H1 (cell line): Measurements from ENCODE around the gene CD48. TPM values are rescaled to one million over a fixed set of nuclear protein-coding genes. Genes with fewer than 3 reads are reported as not detected.
A peak's percentile ranks its signal among the peaks of the same experiment; 100 is the strongest.

Experiments
- CTCF ChIA-PET: fragments of 300-600 bp; sonication (Branson Sonifier 250); formaldehyde crosslinking; loops from one replicate; lab custom pipeline; 2021; ENCODE audit not compliant: partially characterized antibody; lab: Charles Lee
- POLR2A ChIA-PET: fragments of 300-600 bp; sonication (Branson Sonifier 250); formaldehyde crosslinking; loops from one replicate; lab custom pipeline; 2021; ENCODE audit warnings: inconsistent platforms; ENCODE audit not compliant: partially characterized antibody; lab: Charles Lee
- DNase-seq, 2 experiments: peaks; one replicate each; pipeline versions ENCODE4 v3.0.0 to v3.0.0-alpha.2; 2010 to 2022; ENCODE audit warnings: low spot score in 2 of 2, low read depth in 1 of 2, mixed read lengths in 1 of 2
- FAIRE-seq: peaks from 2 replicates; lab custom pipeline; 2011; peaks lifted over from hg19 to GRCh38; lab: Jason Lieb, UNC
- H2AFZ ChIP-seq: 2 replicates; pipeline ENCODE4 v1.8.1; 2012; ENCODE audit warnings: low read length, inconsistent platforms
- H2AK5ac ChIP-seq: 2 replicates; pipeline ENCODE4 v1.6.1; 2013; ENCODE audit warnings: low read depth, low read length
- H2BK120ac ChIP-seq: replicated peaks from 2 replicates; pipeline ENCODE3; 2013; ENCODE audit warnings: low read depth, low read length, inconsistent platforms
- H2BK12ac ChIP-seq: 2 replicates; pipeline ENCODE4 v1.6.1; 2013; ENCODE audit warnings: low read depth, low read length
- H2BK15ac ChIP-seq: 2 replicates; pipeline ENCODE4 v1.6.1; 2013; ENCODE audit warnings: low read length
- H2BK20ac ChIP-seq: 2 replicates; pipeline ENCODE4 v1.6.1; 2013; ENCODE audit warnings: low read length
- H2BK5ac ChIP-seq: 2 replicates; pipeline ENCODE4 v1.6.1; 2013; ENCODE audit warnings: low read depth, low read length
- H3K14ac ChIP-seq: 2 replicates; pipeline ENCODE4 v1.6.1; 2013; ENCODE audit warnings: inconsistent platforms; ENCODE audit not compliant: insufficient read length
- H3K18ac ChIP-seq: 2 replicates; pipeline ENCODE4 v1.6.1; 2013; ENCODE audit warnings: low read length; ENCODE audit errors: extremely low read depth
- H3K23ac ChIP-seq: 2 replicates; pipeline ENCODE4 v1.6.1; 2013; ENCODE audit warnings: inconsistent platforms; ENCODE audit not compliant: insufficient read length
- H3K23me2 ChIP-seq: 2 replicates; pipeline ENCODE4 v1.6.1; 2013; ENCODE audit warnings: low read depth, low read length
- H3K27ac ChIP-seq: 2 replicates; pipeline ENCODE4 v1.6.1; 2011; ENCODE audit warnings: low read depth, low read length, inconsistent platforms
- H3K27me3 ChIP-seq, 4 experiments: replicated peaks in 1 of 4; 1 replicate in 1 of 4; 2 replicates in 3 of 4; pipeline versions ENCODE4 v1.6.1 to v1.8.1; 2011 to 2013; ENCODE audit warnings: low read length in 3 of 4, mild to moderate bottlenecking in 3 of 4, inconsistent platforms in 2 of 4, mixed read lengths in 2 of 4, moderate library complexity in 1 of 4; ENCODE audit not compliant: control insufficient read depth in 3 of 4, insufficient read depth in 3 of 4; ENCODE audit errors: extremely low read depth in 1 of 4
- H3K36me3 ChIP-seq, 4 experiments: 2 replicates each; pipeline versions ENCODE4 v1.6.1 to v1.8.1; 2011 to 2013; ENCODE audit warnings: mild to moderate bottlenecking in 4 of 4, low read length in 3 of 4, moderate library complexity in 2 of 4, control low read depth in 1 of 4, inconsistent platforms in 1 of 4; ENCODE audit not compliant: insufficient read depth in 4 of 4, control insufficient read depth in 2 of 4
- H3K4ac ChIP-seq: replicated peaks from 2 replicates; pipeline ENCODE3; 2013; ENCODE audit warnings: low read length, low read depth, mixed read lengths, inconsistent platforms; ENCODE audit not compliant: insufficient read length
- H3K4me1 ChIP-seq, 4 experiments: replicated peaks in 1 of 4; 1 replicate in 1 of 4; 2 replicates in 3 of 4; pipeline versions ENCODE4 v1.6.1 to v1.8.1; 2011 to 2013; ENCODE audit warnings: low read length in 3 of 4, inconsistent platforms in 2 of 4, mixed read lengths in 1 of 4; ENCODE audit not compliant: insufficient read depth in 4 of 4, control insufficient read depth in 3 of 4
- H3K4me2 ChIP-seq, 2 experiments: 2 replicates each; pipeline versions ENCODE4 v1.6.1 to v1.8.1; 2011 to 2013; ENCODE audit warnings: low read depth in 2 of 2, low read length in 2 of 2, control low read depth in 1 of 2, inconsistent platforms in 1 of 2, mild to moderate bottlenecking in 1 of 2; ENCODE audit not compliant: insufficient read depth in 1 of 2
- H3K4me3 ChIP-seq, 4 experiments: fragments of 200-600, 300-600 bp in 1 of 4; sonication (generic), shearing (Covaris generic), sonication (Bioruptor Twin) in 1 of 4; 2 replicates each; pipeline versions ENCODE4 v1.5.1 to v1.8.1; 2011 to 2016; ENCODE audit warnings: low read length in 4 of 4, low read depth in 3 of 4, control low read depth in 2 of 4, inconsistent platforms in 2 of 4, mild to moderate bottlenecking in 2 of 4, mixed read lengths in 1 of 4, moderate library complexity in 1 of 4; ENCODE audit not compliant: insufficient read depth in 2 of 4; ENCODE audit errors: extremely low read depth in 1 of 4
- H3K56ac ChIP-seq: replicated peaks from 2 replicates; pipeline ENCODE3; 2013; ENCODE audit warnings: low read depth, mild to moderate bottlenecking, mixed read lengths, low read length, inconsistent platforms; ENCODE audit not compliant: insufficient read length
- H3K79me1 ChIP-seq: 2 replicates; pipeline ENCODE4 v1.6.1; 2013; ENCODE audit warnings: low read depth, low read length, control low read depth
- H3K79me2 ChIP-seq, 2 experiments: 2 replicates each; pipeline versions ENCODE4 v1.6.1 to v1.8.1; 2012 to 2013; ENCODE audit warnings: low read length in 2 of 2, mild to moderate bottlenecking in 2 of 2, inconsistent platforms in 1 of 2; ENCODE audit not compliant: insufficient read depth in 2 of 2, control insufficient read depth in 1 of 2
- H3K9ac ChIP-seq, 4 experiments: replicated peaks in 1 of 4; 1 replicate in 1 of 4; 2 replicates in 3 of 4; pipeline versions ENCODE4 v1.6.1 to v1.8.1; 2011 to 2013; ENCODE audit warnings: low read depth in 3 of 4, low read length in 3 of 4, control low read depth in 2 of 4, mild to moderate bottlenecking in 2 of 4, moderate library complexity in 2 of 4, inconsistent platforms in 1 of 4; ENCODE audit errors: extremely low read depth in 1 of 4
- H3K9me3 ChIP-seq, 2 experiments: 2 replicates each; pipeline versions ENCODE4 v1.6.1 to v1.8.1; 2012 to 2013; ENCODE audit warnings: mild to moderate bottlenecking in 2 of 2, moderate library complexity in 2 of 2, control low read depth in 1 of 2, inconsistent platforms in 1 of 2, low read depth in 1 of 2, low read length in 1 of 2, mixed read lengths in 1 of 2; ENCODE audit not compliant: insufficient read depth in 2 of 2
- H4K20me1 ChIP-seq, 2 experiments: replicated peaks in 1 of 2; 2 replicates each; pipeline versions ENCODE3 to v1.8.1; 2011 to 2013; ENCODE audit warnings: inconsistent platforms in 2 of 2, low read length in 2 of 2, mild to moderate bottlenecking in 1 of 2; ENCODE audit not compliant: insufficient read depth in 2 of 2, control insufficient read depth in 1 of 2
- H4K5ac ChIP-seq: 2 replicates; pipeline ENCODE4 v1.6.1; 2013; ENCODE audit warnings: low read length, low read depth, mixed read lengths, inconsistent platforms; ENCODE audit not compliant: insufficient read length
- H4K8ac ChIP-seq: 2 replicates; pipeline ENCODE4 v1.8.0; 2013; ENCODE audit warnings: mild to moderate bottlenecking, moderate library complexity, low read length, inconsistent platforms; ENCODE audit not compliant: insufficient read depth; ENCODE audit errors: extremely low read depth
- H4K91ac ChIP-seq: replicated peaks from 2 replicates; pipeline ENCODE3; 2013; ENCODE audit warnings: low read length, mixed read lengths, inconsistent platforms; ENCODE audit not compliant: insufficient read length
- BACH1 ChIP-seq: IDR thresholded peaks from 2 replicates; pipeline ENCODE4 v1.6.1; 2012; ENCODE audit warnings: low read length, improper control_type of control experiment
- EGR1 ChIP-seq: IDR thresholded peaks from 2 replicates; pipeline ENCODE4 v1.6.1; 2011; ENCODE audit warnings: low read depth, low read length, borderline replicate concordance
- FOSL1 ChIP-seq: IDR thresholded peaks from 2 replicates; pipeline ENCODE4 v1.6.1; 2011; ENCODE audit warnings: mild to moderate bottlenecking, low read depth, low read length, moderate library complexity; ENCODE audit not compliant: insufficient read depth
- JUN ChIP-seq: IDR thresholded peaks from 2 replicates; pipeline ENCODE4 v1.6.1; 2011; ENCODE audit warnings: low read depth, mild to moderate bottlenecking, improper control_type of control experiment, low read length
- JUND ChIP-seq: IDR thresholded peaks from 2 replicates; pipeline ENCODE4 v1.6.1; 2011; ENCODE audit warnings: mild to moderate bottlenecking, improper control_type of control experiment, low read length
- POLR2AphosphoS5 ChIP-seq: IDR thresholded peaks from 2 replicates; pipeline ENCODE4 v1.6.1; 2011; ENCODE audit warnings: low read depth, low read length
- RFX5 ChIP-seq: IDR thresholded peaks from 2 replicates; pipeline ENCODE4 v1.6.1; 2011; ENCODE audit warnings: low read depth, low read length, improper control_type of control experiment, borderline replicate concordance
- RNF2 ChIP-seq: fragments of 200-900, 300-1000 bp; sonication (generic); IDR thresholded peaks from 2 replicates; pipeline ENCODE4 v1.7.1; 2016; ENCODE audit warnings: borderline replicate concordance, low read depth, mild to moderate bottlenecking, antibody characterized with exemption, low read length; ENCODE audit not compliant: poor library complexity, severe bottlenecking; ENCODE audit errors: missing control alignments
- SIRT6 ChIP-seq: IDR thresholded peaks from one replicate; pipeline ENCODE4 v1.7.1; 2012; ENCODE audit warnings: low read length, inconsistent platforms
- TAF7 ChIP-seq: optimal IDR thresholded peaks from 2 replicates; pipeline ENCODE3; 2011; ENCODE audit warnings: low read depth, mild to moderate bottlenecking, inconsistent platforms, low read length, moderate library complexity, borderline replicate concordance
- YY1 ChIP-seq: IDR thresholded peaks from 2 replicates; pipeline ENCODE4 v1.6.1; 2011; ENCODE audit warnings: low read depth, mild to moderate bottlenecking, low read length
- WGBS, 2 experiments: shearing (Covaris generic) in 1 of 2; methylation state at CpG; one replicate each; pipeline versions ENCODE4 v1.1.6 to v1.1.7; 2013 to 2015; ENCODE audit warnings: low lambda C conversion rate in 2 of 2, mixed read lengths in 2 of 2, inconsistent platforms in 1 of 2, low coverage in 1 of 2, missing lambda C conversion rate in 1 of 2; ENCODE audit not compliant: insufficient replicate concordance in 2 of 2, insufficient coverage in 1 of 2, insufficient read length in 1 of 2; ENCODE audit errors: extremely low coverage in 1 of 2, missing lambda C conversion rate in 1 of 2; 5-methylcytosine and 5-hydroxymethylcytosine counted together
- polyA plus RNA-seq, 7 experiments: library from polyadenylated mRNA; depleted of rRNA in 3 of 7; stranded (reverse) in 5 of 7; unstranded in 2 of 7; fragments of >200 nt in 5 of 7; fragments of 200-250 nt in 2 of 7; gene quantifications; 1 replicate in 5 of 7; 2 replicates in 1 of 7; 4 replicates in 1 of 7; pipeline versions ENCODE4 v1.2.1 to v1.2.3, GENCODE V29; 2011 to 2013; ENCODE audit warnings: missing spikeins in 2 of 7, mixed read lengths in 2 of 7
- total RNA-seq: library from RNA; stranded (reverse); fragmentation: NEBNext Ultra II Directional; extraction: Animal tissue kit (Norgen Biotek cat#: 25700); gene quantifications from 2 replicates; pipeline ENCODE4 v1.2.1, GENCODE V29; 2021
- TF ChIP-seq, protein P1 (sequence below): IDR thresholded peaks from 2 replicates; pipeline ENCODE4 v1.6.1; 2012; ENCODE audit warnings: inconsistent platforms

The CD48 gene
- total and polyA plus RNA-seq, 2 of the 8 experiments (the other 6 are each of a cell fraction or from before 2014, with no cell fraction given) = 0.08 TPM; not detected in 1

DNA sequence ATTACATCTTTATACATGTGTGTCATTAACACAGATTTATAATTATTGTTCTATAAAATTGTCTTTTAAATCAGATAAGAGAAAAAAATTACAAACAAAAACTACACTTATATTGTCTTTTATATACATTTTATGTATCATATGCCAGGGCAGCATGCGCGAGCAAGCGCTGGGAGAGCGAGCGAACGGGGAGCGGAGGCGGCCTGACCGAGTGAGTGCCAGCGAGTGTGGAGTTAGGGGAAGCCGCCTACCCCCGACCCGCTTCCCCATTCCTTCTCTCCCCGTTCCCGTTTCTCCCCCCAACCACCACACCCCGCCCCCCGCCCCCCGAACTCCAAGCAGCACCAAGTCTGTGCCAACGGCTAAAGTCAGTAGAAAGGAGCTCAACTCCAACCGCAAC lies 41.8 kb downstream of the CD48 start:
- H2AK5ac ChIP-seq = no peak overlapping the region
- H2BK12ac ChIP-seq = no peak overlapping the region
- DNase-seq (no peak), FAIRE-seq (no peak)
- H2BK5ac ChIP-seq = no peak overlapping the region
- no peak overlapping the region for H3K9ac ChIP-seq
- H2BK120ac ChIP-seq = peak overlapping the region; percentile 55
- H3K18ac ChIP-seq = no peak overlapping the region
- H3K4me2 ChIP-seq = no peak overlapping the region
- no peak overlapping the region for H2AFZ ChIP-seq
- ChIA-PET CTCF (interaction anchor here (3.1 kb wide), 1 partner anchor 11 kb away, joined by 11 read pairs; no protein-coding TSS in a partner anchor), POLR2A (no interaction called here)
- H3K4ac ChIP-seq = no peak overlapping the region
- no peaks in the 10 kb centered on the region; the same call in 1 of the 2 replicates for H3K23me2 ChIP-seq
- peaks cover 16 to 23% (median 18%) of the 10 kb centered on the region in 4 experiments for H3K4me1 ChIP-seq
- no peak overlapping the region for H3K27ac ChIP-seq
- H3K9me3 ChIP-seq = peaks cover 4 to 5% of the 10 kb centered on the region in 2 experiments; a peak in 3 of 4 replicates
- H3K23ac ChIP-seq = no peak overlapping the region
- H4K5ac ChIP-seq = no peak overlapping the region
- no peak overlapping the region for H3K4me3 ChIP-seq
- H3K56ac ChIP-seq = no peak overlapping the region
- no peaks in the 10 kb centered on the region for H3K79me2 ChIP-seq
- no peak overlapping the region for H2BK20ac ChIP-seq
- 91% methylated on average over 14 of the region's 20 CpGs; no CpG with 5 or more reads in 1 of the 2 experiments for WGBS, 2 experiments
- H4K91ac ChIP-seq = no peak overlapping the region
- no peaks in the 10 kb centered on the region for H3K79me1 ChIP-seq
- H4K8ac ChIP-seq = no peak overlapping the region; the same call in 1 of the 2 replicates
- H3K36me3 ChIP-seq = no peaks in the 10 kb centered on the region; a peak in 1 of 8 replicates
- no peaks in the 10 kb centered on the region for H3K27me3 ChIP-seq
- no peaks in the 10 kb centered on the region for H4K20me1 ChIP-seq
- H2BK15ac ChIP-seq = no peak overlapping the region
- no peak overlapping the region for H3K14ac ChIP-seq
- no peak for TF ChIP-seq RFX5
- no peak for TF ChIP-seq BACH1
- no peak for TF ChIP-seq FOSL1
- no peak for TF ChIP-seq YY1
- no peak for TF ChIP-seq RNF2
- no peak for TF ChIP-seq TAF7
- TF ChIP-seq, protein P1, sequence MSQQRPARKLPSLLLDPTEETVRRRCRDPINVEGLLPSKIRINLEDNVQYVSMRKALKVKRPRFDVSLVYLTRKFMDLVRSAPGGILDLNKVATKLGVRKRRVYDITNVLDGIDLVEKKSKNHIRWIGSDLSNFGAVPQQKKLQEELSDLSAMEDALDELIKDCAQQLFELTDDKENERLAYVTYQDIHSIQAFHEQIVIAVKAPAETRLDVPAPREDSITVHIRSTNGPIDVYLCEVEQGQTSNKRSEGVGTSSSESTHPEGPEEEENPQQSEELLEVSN = no peak
- TF ChIP-seq JUND = no peak
- no peak for TF ChIP-seq SIRT6
- no peak for TF ChIP-seq JUN
- no peak for TF ChIP-seq EGR1
- no peak for TF ChIP-seq POLR2AphosphoS5
